Measurements from ENCODE around the gene KIF18B. TPM values are rescaled to one million over a fixed set of nuclear protein-coding genes. Genes with fewer than 3 reads are reported as not detected.

The KIF18B gene
- total and polyA plus RNA-seq, 2 of the 8 experiments (the other 6 are each of a cell fraction or from before 2014, with no cell fraction given), result 39.0 to 59.4 TPM

DNA sequence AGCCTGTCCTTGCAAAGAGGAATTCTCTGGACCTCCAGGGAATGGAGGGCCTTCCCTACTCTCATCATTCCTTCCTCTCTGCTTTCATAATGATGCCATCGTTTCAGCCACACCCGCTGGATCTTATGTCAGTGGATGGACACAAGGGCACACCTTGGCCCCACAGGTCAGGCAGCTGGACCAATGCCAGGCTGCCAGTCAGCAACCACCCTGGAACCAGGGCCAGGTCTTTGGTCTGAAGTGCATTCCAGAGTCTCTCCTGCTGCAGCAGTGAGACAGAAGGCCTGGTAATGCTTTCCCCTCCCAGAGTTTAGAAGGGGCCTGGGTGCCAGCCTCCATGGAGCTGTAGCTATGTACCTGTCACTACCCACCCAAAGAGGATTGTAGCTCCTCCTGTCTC is 13.1 kb upstream of the KIF18B start (continued):
- no peak for TF ChIP-seq USF2 (IDR thresholded peaks at IDR 0.05; ENCODE audit: low read length)
- TF ChIP-seq EP300 (IDR thresholded peaks at IDR 0.05; ENCODE audit: borderline replicate concordance in 1 of 2, low read depth in 2 of 2, low read length in 2 of 2), result no peak
- TF ChIP-seq POLR2A (IDR thresholded peaks at IDR 0.05; ENCODE audit: control extremely low read depth in 1 of 2, low read depth in 2 of 2, low read length in 2 of 2), result no peak
- TF ChIP-seq, protein P1, sequence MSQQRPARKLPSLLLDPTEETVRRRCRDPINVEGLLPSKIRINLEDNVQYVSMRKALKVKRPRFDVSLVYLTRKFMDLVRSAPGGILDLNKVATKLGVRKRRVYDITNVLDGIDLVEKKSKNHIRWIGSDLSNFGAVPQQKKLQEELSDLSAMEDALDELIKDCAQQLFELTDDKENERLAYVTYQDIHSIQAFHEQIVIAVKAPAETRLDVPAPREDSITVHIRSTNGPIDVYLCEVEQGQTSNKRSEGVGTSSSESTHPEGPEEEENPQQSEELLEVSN (IDR thresholded peaks at IDR 0.05), result no peak
